Globus pallidus (tissue), 1 donor: ENCODE data around the gene GP1BB.
"Not testable (repeated sequence)": the region's sequence is repeated elsewhere in the genome, so short reads cannot be mapped to it uniquely, and the experiment has no call there.

Experiments used
- DNase-seq: peaks from one replicate; pipeline ENCODE4 v3.0.0-alpha.2; 2015; ENCODE audit warnings: low spot score

GP1BB gene

GRCh38 chr22:19723232-19723982, at the start of gene GP1BB:
GP1BB (plus strand) TSS chr22:19723539; CDS start chr22:19723570, 31 bp downstream.
- DNase-seq: no peak

GRCh38 chr22:19673660-19674059, 49.7 kb upstream of the GP1BB start:
- no peak for DNase-seq

- no peak for DNase-seq
Measured at GRCh38 chr22:19674129-19674928, 49.0 kb upstream of the GP1BB start.

- DNase-seq: no peak
Measured at GRCh38 chr22:19674929-19675253, 48.4 kb upstream of the GP1BB start.

- no peak for DNase-seq
Measured at GRCh38 chr22:19675428-19675827, 47.9 kb upstream of the GP1BB start.

DNA sequence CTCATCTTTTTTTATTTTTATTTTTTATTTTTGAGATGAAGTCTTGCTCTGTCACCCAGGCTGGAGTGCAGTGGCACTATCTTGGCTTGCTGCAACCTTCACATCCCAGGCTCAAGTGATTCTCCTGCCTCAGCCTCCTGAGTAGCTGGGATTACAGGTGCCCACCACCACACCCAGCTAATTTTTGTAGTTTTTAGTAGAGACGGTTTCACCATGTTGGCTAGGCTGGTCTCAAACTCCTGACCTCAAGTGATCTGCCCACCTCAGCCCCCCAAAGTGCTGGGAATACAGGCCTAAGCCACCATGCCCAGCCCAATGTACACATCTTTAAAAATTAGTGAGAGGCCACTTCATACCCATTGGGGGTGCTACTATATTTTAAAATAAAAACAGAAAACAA, 46.9 kb upstream of the GP1BB start:
- not testable (repeated sequence) for DNase-seq

- no peak for DNase-seq
Measured at GRCh38 chr22:19678949-19679521, 44.3 kb upstream of the GP1BB start.

GRCh38 chr22:19679522-19680101, 43.7 kb upstream of the GP1BB start:
- DNase-seq: no peak

DNA sequence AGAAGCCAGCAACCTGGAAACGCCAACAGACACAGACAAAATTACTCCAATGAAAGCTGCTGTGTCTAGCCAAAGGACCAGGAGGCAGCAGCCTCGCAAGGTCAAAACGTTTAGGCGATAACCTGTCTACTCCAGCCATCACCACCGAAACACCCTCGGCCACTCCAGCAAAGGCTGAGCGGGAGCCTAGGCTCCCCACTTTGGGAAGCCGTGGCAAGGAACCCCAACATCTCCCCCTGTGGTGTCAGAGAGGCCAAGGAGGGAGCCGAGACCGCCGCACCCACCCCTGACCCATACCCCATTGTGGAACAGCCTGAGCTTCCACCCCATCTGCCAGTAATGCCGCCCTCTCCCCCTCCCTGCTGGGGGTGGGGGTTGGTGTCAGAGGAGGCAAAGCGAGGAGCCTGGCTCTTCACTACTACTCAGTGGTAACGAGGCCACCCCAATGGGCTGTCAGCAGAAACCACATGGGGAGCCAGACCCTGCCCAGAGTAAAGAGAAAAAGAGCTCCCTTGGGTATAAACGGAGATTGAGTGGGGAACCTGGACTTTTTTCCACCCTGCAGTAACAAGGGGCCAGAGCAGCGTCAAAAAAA, 43.0 kb upstream of the GP1BB start:
- DNase-seq: no peak

GRCh38 chr22:19680911-19681862, 42.2 kb upstream of the GP1BB start:
- DNase-seq: no peak

DNA sequence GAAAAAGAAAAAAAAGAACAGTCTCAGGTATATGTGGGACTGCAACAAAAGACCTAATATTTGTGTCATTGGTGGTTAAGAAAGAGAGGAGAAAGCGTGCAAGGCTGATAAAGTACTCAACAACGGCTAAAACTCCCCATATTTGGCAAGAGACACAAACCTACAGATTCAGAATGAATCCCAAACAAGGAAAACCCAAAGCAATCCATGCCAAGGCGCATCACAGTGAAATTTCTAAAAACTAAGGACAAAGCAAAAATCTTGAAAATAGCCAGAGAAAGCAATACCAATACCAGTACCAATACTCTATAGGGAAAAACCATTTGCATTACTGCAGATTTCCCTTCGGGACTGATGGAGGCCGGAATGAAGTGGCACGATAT, 41.5 kb upstream of the GP1BB start:
- no peak for DNase-seq

DNA sequence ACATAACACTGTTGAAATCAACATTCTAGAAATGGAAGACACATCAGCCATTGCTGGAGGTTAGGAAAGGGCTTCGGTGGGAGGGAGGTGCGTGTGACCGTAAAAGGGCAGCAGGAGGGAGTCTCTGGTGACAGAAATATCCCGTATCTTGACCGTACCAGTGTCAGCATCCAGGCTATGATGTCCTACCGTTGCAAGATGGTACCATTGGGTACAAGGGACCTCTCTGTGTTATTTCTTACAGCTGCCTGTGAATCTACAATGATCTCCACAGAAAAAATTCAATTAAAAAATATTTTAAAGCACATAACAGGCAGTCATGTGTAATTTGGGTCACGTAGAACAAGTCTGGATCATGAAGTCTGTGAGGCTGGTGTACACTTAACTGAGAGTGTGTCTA, 36.4 kb upstream of the GP1BB start:
- no peak for DNase-seq

DNA sequence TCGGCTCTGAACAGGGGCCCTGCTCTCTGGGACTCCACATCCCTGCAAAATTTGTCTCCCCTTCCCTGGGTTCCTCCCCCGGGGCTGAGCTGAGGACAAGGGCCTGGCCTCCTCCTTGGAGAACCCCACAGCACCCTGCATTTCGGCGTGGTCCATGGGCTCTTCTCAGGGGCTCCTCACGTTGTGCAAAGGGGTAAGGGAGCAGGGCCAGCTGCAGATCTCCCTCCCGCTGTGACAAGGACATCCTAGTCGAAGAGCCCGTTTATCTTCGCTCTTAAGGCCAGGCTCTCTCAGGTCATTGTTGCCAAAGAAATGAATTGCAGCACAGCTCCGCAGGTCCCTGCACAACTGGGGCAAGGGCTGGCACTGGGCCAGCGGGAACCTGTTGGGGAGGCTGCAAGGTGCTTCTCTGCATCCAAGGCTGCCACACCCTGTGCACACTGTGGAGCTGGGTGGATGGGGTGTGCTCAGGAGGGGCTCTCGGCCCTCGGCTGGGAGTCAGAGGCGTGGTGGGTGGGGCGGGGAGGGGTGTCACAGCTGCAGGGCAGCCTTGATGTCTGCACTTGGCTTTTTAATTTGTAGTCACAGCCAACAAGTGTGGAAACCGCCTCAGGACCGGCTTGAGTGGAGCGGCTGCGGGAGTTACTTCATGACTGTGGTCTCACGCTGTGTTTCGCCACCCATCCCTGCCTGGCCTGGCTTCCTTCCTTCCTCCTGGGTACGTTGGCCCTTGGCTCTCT, 35.6 kb upstream of the GP1BB start:
- DNase-seq: no peak

DNA sequence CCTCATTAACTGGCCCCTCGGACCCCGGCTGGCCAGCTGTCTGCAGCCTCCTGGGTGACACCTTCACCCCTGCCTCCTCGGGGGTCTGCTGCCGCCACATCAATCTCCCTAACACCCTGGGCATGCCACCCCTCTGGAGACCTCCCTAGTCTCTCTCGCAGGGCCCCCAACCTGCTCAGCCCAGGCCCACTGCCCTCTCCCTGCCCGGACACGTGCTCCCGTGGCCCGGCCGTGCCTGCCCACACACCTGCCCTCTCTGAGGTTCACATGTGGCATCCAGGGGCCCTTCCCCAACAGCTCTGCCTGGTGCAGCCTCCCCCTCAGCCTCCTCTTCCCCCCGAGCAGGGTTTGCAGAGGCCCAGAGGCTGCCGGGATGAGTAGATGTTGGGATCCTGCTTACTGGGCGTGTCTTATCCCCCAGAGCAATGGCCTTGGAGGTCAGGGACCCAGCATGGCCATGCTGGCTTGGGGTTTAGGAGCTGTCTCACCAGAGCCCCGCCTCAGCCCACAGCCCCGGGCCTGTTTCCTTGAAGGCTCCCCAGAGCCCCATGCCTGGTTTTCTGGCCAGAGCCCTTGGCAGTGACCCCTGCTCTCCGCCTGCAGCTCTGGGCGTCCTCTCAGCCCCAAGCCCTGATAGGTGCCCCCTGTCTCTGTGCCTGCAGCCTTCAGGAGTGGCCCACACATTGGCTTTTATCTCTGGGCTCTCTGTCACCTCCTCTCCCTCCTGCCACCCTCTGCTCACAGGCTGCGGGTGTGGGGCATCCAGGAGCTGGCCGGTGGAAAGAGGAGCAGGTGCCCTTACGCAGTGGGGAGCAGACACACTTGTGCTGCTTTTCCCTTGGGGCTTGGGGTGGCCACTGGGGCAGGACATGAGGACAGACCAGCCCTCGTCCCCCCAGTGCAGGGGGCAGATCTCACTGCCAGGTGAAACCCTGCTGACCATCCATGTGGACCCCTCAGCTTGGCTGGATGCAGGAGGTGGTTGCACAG, 34.7 kb upstream of the GP1BB start:
- no peak for DNase-seq

DNA sequence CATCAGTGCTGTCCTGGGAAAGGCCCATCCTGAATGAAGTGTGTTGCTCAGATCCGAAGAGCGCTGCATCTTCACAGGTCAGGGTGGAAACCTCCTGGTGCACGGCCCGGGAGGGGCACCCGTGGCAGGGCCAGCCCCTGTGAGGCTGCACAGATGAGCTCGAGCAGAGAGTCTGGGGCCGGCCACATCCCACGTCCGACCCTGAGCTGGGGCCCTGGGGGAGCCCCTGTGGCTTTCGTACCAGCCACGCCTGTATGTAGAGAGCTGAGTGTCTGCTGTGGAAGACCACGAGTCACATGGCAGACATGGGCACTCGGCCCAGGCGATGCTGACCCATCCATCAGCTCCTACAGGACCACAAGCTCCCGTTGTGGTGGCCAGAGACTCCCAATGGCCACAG, 33.9 kb upstream of the GP1BB start:
- no peak for DNase-seq

DNA sequence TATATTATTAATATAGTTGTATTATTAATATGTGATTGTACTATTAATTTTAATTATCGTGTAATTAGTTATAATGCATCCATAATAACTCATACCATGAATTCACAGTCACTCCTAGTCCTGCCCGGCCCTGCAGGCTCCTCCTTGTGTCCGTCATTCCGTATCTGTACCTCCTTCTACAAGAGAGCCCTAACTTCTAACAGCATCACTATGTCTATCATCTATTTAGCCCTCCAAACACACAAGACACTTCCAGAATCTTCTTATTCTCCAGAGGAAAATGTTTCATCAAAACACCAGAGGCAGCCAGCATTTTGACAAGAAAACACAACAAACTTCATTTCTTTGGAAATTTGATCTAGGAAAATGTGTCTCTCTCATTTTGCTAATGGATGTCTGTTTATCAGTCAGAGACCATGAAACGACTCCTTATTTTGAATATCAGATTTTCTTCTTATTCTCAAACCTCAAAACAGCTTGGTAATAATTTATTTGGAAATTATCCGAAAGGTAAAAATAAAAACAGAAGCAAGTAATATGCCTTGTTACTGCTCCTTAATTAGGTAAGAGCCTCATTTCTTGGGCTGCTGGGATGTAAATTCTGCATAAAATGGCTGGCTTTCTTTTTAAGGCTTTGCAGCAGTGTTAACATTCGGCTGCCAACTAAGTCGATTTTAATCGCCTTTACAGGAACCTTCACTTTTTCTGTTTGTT, 32.2 kb upstream of the GP1BB start:
- no peak for DNase-seq

DNA sequence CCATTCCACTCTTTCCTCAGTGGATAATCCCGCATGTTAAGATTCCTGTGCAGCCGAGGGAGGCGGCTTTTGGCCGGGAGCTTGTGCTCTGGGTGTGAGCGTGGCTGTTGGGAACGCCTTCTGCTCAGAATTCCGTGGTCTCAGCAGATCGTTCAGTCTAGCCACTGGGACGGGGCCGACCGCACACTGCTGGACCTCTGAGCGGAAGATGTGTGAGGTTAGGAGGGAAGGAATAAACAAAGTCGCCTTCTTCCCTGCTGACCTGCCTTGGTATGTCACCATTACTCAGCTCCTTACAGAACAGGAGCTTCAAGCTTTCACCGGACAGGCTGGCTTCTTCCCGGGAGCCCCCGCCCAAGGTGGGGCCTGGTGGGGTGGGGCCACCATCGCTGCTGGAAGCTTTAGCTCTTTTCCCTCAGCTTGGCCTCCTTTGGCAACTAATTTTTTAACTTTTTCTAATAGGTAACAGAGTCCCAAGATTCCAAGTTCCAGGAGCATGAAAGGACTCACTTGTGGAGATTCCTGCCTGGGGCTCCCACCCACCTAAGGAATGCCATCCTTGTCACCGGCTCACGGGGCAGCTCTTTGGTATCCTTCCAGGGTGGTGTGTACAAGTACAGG, 31.5 kb upstream of the GP1BB start:
- DNase-seq: no peak

- DNase-seq: no peak
Measured at GRCh38 chr22:19693581-19693980, 29.8 kb upstream of the GP1BB start.
